HG03097 (cell line): Measurements from ENCODE around the gene CDC25B.
"Not testable (repeated sequence)": the region's sequence is repeated elsewhere in the genome, so short reads cannot be mapped to it uniquely, and the experiment has no call there.

ENCODE experiments used
- ATAC-seq: cut with Tn5 transposase; IDR thresholded peaks from one replicate; pipeline ENCODE4 v1.9.1; 2021; ENCODE audit not compliant: unreplicated experiment, low FRiP score

Gene CDC25B

GRCh38 chr20:3820901-3821727 lies 25.0 kb downstream of the CDC25B start:
- ATAC-seq = no peak

GRCh38 chr20:3821996-3822395 lies 25.9 kb downstream of the CDC25B start:
- ATAC-seq = no peak

GRCh38 chr20:3823881-3824280 lies 27.8 kb downstream of the CDC25B start:
- no peak for ATAC-seq

GRCh38 chr20:3825526-3825925 lies 29.4 kb downstream of the CDC25B start:
- no peak for ATAC-seq

- no peak for ATAC-seq
Measured at GRCh38 chr20:3826420-3826819, 30.3 kb downstream of the CDC25B start.

- ATAC-seq = no peak
Measured at GRCh38 chr20:3828798-3829197, 32.7 kb downstream of the CDC25B start.

- not testable (repeated sequence) for ATAC-seq
Measured at GRCh38 chr20:3829891-3830290, 33.8 kb downstream of the CDC25B start.

GRCh38 chr20:3836132-3836531 lies 40.0 kb downstream of the CDC25B start:
- no peak for ATAC-seq

- ATAC-seq = no peak
Measured at GRCh38 chr20:3839328-3839727, 43.2 kb downstream of the CDC25B start.

GRCh38 chr20:3840201-3840600 lies 44.1 kb downstream of the CDC25B start:
- ATAC-seq = not testable (repeated sequence)

GRCh38 chr20:3842348-3842930 lies 46.3 kb downstream of the CDC25B start:
- ATAC-seq = no peak

GRCh38 chr20:3843490-3843889 lies 47.4 kb downstream of the CDC25B start:
- ATAC-seq = no peak

- ATAC-seq = not testable (repeated sequence)
Measured at GRCh38 chr20:3843990-3844619, 48.0 kb downstream of the CDC25B start.

- ATAC-seq = no peak
Measured at GRCh38 chr20:3846378-3846739, 50.2 kb downstream of the CDC25B start.

- peak; percentile 88 for ATAC-seq
Measured at GRCh38 chr20:3846740-3847428, 50.8 kb downstream of the CDC25B start, which contains the start of gene MAVS. TSS of gene MAVS (plus strand) at chr20:3846834. CDS start at chr20:3854625, 7,791 bp downstream.

GRCh38 chr20:3847429-3847940 lies 51.4 kb downstream of the CDC25B start:
- no peak for ATAC-seq

- ATAC-seq = no peak
Measured at GRCh38 chr20:3848565-3848964, 52.5 kb downstream of the CDC25B start.

- no peak for ATAC-seq
Measured at GRCh38 chr20:3854462-3854871, 58.4 kb downstream of the CDC25B start.
